Common myeloid progenitor, CD34-positive (primary cell): ENCODE measurements around the gene SUGCT.

Experiments used
- CTCF ChIA-PET: fragments of 350-600 bp; sonication (Branson Sonifier 250); formaldehyde crosslinking; loops from one replicate; lab custom pipeline; 2021; ENCODE audit warnings: antibody characterized with exemption; lab: Charles Lee
- POLR2A ChIA-PET: fragments of 350-600 bp; sonication (Branson Sonifier 250); formaldehyde crosslinking; loops from one replicate; lab custom pipeline; 2021; ENCODE audit warnings: antibody characterized with exemption; lab: Charles Lee
- DNase-seq, 3 donors: peaks; one replicate each; pipeline versions ENCODE4 v3.0.0 to v3.0.0-alpha.2; 2013
- H3K27ac ChIP-seq, 2 experiments: 1 replicate in 1 of 2; 2 replicates in 1 of 2; pipeline ENCODE4 v1.7.0; 2013; ENCODE audit warnings: inconsistent platforms in 2 of 2, low read length in 2 of 2, mild to moderate bottlenecking in 2 of 2, low read depth in 1 of 2, moderate library complexity in 1 of 2; ENCODE audit not compliant: severe bottlenecking in 2 of 2, insufficient read depth in 1 of 2, poor library complexity in 1 of 2
- H3K27me3 ChIP-seq, 5 experiments: replicated peaks in 2 of 5; 1 replicate in 3 of 5; 2 replicates in 2 of 5; pipeline versions ENCODE4 v1.6.1 to v1.7.0; 2013; ENCODE audit warnings: low read length in 4 of 5, mild to moderate bottlenecking in 2 of 5, moderate library complexity in 2 of 5, inconsistent platforms in 1 of 5; ENCODE audit not compliant: insufficient read depth in 5 of 5, control insufficient read depth in 4 of 5
- H3K36me3 ChIP-seq, 4 experiments: 1 replicate in 2 of 4; 2 replicates in 2 of 4; pipeline versions ENCODE4 v1.6.1 to v1.7.0; 2013; ENCODE audit warnings: low read length in 3 of 4, control low read depth in 1 of 4, mild to moderate bottlenecking in 1 of 4; ENCODE audit not compliant: control insufficient read depth in 4 of 4, insufficient read depth in 4 of 4
- H3K4me1 ChIP-seq, 4 experiments: 1 replicate in 3 of 4; 2 replicates in 1 of 4; pipeline versions ENCODE4 v1.6.1 to v1.7.1; 2013; ENCODE audit warnings: low read length in 3 of 4, mild to moderate bottlenecking in 3 of 4, control low read depth in 1 of 4, inconsistent platforms in 1 of 4, moderate library complexity in 1 of 4; ENCODE audit not compliant: control insufficient read depth in 4 of 4, insufficient read depth in 4 of 4; ENCODE audit errors: control extremely low read depth in 1 of 4
- H3K4me3 ChIP-seq, 7 experiments: 1 replicate in 4 of 7; 2 replicates in 3 of 7; pipeline versions ENCODE4 v1.5.1 to v1.7.0; 2013; ENCODE audit warnings: mild to moderate bottlenecking in 7 of 7, low read length in 6 of 7, moderate library complexity in 6 of 7, inconsistent platforms in 2 of 7, low read depth in 2 of 7, control low read depth in 1 of 7; ENCODE audit not compliant: insufficient read depth in 4 of 7, control insufficient read depth in 1 of 7; ENCODE audit errors: extremely low read depth in 1 of 7
- H3K9me3 ChIP-seq, 5 experiments: 1 replicate in 4 of 5; 2 replicates in 1 of 5; pipeline versions ENCODE4 v1.6.1 to v1.7.1; 2013; ENCODE audit warnings: low read length in 4 of 5, mild to moderate bottlenecking in 2 of 5, inconsistent platforms in 1 of 5, low read depth in 1 of 5, moderate library complexity in 1 of 5; ENCODE audit not compliant: control insufficient read depth in 4 of 5, insufficient read depth in 2 of 5; ENCODE audit errors: control extremely low read depth in 1 of 5
- WGBS: methylation state at CpG from one replicate; pipeline ENCODE4 v1.1.5; 2013; ENCODE audit not compliant: insufficient coverage; 5-methylcytosine and 5-hydroxymethylcytosine counted together

The SUGCT gene

DNA sequence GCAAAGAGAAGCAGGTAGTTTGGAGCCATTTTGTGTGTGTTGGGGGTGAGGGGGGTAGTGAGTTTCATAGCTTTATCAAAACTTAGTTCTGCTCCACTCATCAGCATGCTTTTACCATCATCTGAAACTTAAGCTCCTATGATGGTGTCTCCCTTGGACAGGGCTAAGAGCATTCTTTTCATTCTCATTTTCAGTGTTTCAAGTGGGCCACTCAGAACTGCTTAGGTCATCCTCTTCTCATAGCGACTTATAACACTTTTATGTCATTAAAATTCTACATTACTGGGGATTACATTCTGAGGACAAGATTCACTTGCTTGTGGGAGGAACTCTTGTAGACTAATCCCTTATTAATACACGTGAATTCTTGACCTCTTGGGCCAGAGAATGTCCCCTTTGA, 649.4 kb downstream of the SUGCT start:
- Histone ChIP-seq H3K27me3 (no peaks in the 10 kb centered on the region), H3K36me3 (no peaks in the 10 kb centered on the region), H3K4me1 (peaks cover 0 to 17% (median 1%) of the 10 kb centered on the region in 4 experiments), H3K9me3 (peaks cover 0 to 2% (median 0%) of the 10 kb centered on the region in 5 experiments), H3K27ac (no peak overlapping the region), H3K4me3 (no peak overlapping the region)
- DNase-seq: no peak
- no CpG with 5 or more reads among the region's 2 CpGs for WGBS
- ChIA-PET CTCF (no interaction called here), POLR2A (no interaction called here)

DNA sequence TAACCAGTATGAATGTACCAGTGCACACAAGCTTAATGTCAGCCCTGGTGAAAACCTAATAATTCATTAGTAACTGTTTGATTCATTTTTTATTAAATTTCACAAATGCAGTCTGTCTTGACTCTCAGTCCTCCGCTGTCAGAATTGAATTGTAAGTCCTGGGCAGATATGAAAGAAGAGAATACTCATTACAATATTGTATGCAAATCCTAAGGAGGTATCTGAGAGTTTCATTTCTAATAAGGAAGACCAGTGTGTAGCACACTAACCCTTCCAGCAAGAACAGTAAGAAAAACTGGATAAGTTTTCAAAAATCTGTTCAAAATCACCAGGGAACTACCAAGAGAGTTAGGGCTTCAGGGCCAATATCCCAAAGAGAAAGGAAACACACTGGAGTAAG, 652.1 kb downstream of the SUGCT start:
- DNase-seq: no peak
- Histone ChIP-seq H3K36me3 (no peaks in the 10 kb centered on the region), H3K4me3 (no peak overlapping the region), H3K27me3 (no peaks in the 10 kb centered on the region), H3K9me3 (peaks cover 0 to 2% (median 0%) of the 10 kb centered on the region in 5 experiments), H3K27ac (no peak overlapping the region), H3K4me1 (peaks cover 0 to 18% (median 1%) of the 10 kb centered on the region in 4 experiments)
- CTCF ChIA-PET: no interaction called here
- WGBS: no CpG with 5 or more reads among the region's 1 CpG
- POLR2A ChIA-PET: no interaction called here

GRCh38 chr7:40793132-40793531, 658.3 kb downstream of the SUGCT start:
- H3K4me3 ChIP-seq: no peak overlapping the region
- WGBS: 100% methylated on average over 1 of the region's 3 CpGs
- H3K27me3 ChIP-seq: no peaks in the 10 kb centered on the region
- ChIA-PET CTCF (interaction anchor here (1.0 kb wide), 1 partner anchor 34 kb away, joined by 3 read pairs; no protein-coding TSS in a partner anchor), POLR2A (no interaction called here)
- H3K4me1 ChIP-seq: peaks cover 0 to 3% (median 0%) of the 10 kb centered on the region in 4 experiments
- no peak overlapping the region for H3K27ac ChIP-seq
- DNase-seq: no peak
- H3K9me3 ChIP-seq: no peaks in the 10 kb centered on the region
- no peaks in the 10 kb centered on the region for H3K36me3 ChIP-seq

DNA sequence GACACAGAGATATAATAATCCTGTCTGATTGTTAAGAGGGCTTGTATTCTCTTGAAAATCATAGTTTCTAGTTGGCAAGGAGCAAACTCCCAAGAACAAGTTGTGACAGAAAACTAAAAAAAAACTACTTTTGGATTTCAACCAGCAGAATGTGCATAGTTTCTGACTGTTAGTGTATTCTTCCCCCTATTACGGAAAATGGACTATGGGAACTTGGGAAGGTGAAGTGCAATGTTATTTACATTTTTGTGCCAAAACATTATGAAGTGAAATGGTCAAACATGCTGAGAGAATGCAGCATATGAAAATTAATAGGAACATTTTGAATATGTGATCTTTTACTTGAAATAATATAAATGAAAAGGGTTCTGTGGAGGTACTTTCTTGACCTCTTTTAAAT, 660.8 kb downstream of the SUGCT start:
- peaks cover 0 to 3% (median 0%) of the 10 kb centered on the region in 4 experiments for H3K4me1 ChIP-seq
- ChIA-PET CTCF (interaction anchor here (1.3 kb wide), 1 partner anchor 18 kb away, joined by 3 read pairs; no protein-coding TSS in a partner anchor), POLR2A (no interaction called here)
- 100% methylated on average over 1 of the region's 1 CpG for WGBS
- H3K27me3 ChIP-seq: no peaks in the 10 kb centered on the region
- no peak overlapping the region for H3K4me3 ChIP-seq
- H3K36me3 ChIP-seq: no peaks in the 10 kb centered on the region
- H3K9me3 ChIP-seq: no peaks in the 10 kb centered on the region
- H3K27ac ChIP-seq: no peak overlapping the region
- DNase-seq: no peak

GRCh38 chr7:40796723-40797122, 661.9 kb downstream of the SUGCT start:
- CTCF ChIA-PET: no interaction called here
- Histone ChIP-seq H3K36me3 (no peaks in the 10 kb centered on the region), H3K27me3 (no peaks in the 10 kb centered on the region), H3K27ac (no peak overlapping the region), H3K4me1 (peaks cover 0 to 3% (median 0%) of the 10 kb centered on the region in 4 experiments), H3K4me3 (no peak overlapping the region), H3K9me3 (no peaks in the 10 kb centered on the region)
- POLR2A ChIA-PET: no interaction called here
- DNase-seq: no peak
- 100% methylated on average over 1 of the region's 1 CpG for WGBS

DNA sequence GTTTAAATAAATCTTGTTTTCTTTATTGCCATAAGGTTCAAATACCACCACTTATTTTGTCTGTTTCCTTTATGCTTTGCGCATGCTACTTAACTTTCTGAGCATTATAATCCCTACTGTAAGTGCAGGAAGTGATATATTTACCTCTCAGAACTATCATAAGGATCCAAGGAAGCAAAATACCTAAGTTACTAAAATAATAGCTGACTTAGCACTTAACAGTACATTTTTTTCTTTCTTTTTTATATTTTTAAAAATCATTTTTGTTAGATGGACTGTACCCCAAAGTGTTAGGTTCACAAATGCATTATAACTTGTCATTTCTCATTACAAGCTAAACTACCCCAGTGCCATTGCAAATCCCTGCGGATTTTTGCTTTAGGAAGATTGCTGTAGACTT, 663.8 kb downstream of the SUGCT start:
- Histone ChIP-seq H3K9me3 (no peaks in the 10 kb centered on the region), H3K4me3 (no peak overlapping the region), H3K36me3 (no peaks in the 10 kb centered on the region), H3K4me1 (peaks cover 0 to 6% (median 0%) of the 10 kb centered on the region in 4 experiments), H3K27me3 (no peaks in the 10 kb centered on the region), H3K27ac (no peak overlapping the region)
- ChIA-PET CTCF (no interaction called here), POLR2A (no interaction called here)
- WGBS: 86% methylated on average over 1 of the region's 2 CpGs
- no peak for DNase-seq

DNA sequence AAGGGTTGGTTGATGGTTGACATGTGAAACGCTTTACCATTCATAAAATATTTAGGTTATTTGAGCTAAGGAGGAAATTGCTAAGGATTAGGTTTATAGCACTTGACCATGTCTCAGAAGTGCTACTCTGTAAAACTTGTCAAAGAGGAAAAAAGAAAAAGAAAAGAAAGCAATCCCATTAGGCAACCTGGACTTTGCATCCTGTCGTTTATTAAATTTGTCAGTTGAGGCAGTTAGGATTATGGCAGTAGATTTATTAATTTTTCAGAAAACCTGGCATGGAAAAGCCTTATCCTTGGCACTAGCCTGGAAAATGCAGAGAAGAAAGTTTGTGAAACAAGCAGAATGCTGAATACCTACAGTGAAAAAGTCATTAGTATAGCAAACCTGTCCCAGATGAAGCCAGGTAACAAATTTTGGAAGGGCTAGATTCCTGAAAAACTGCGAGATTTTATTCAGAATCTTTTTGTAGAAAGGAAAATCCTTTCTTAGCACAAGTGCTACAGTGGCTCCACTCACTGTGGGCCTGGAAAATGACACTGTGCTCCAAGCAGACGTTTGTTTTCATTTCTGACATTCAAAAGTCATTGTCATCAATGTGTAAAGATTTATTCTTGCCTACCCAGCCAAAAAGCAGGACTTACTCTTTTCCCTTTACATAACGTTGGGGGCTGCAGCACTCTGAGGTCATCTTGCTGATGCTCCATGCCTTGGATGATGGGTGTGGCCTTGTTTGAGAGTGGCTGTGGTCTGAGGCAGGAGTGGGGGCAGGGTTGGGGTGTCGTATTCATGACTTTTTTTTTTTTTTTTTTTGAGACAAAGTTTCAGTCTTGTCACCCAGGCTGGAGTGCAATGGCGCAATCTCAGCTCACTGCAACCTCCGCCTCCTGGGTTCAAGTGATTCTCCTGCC, 664.9 kb downstream of the SUGCT start:
- WGBS: 84% methylated on average over 4 of the region's 8 CpGs
- Histone ChIP-seq H3K9me3 (no peaks in the 10 kb centered on the region), H3K4me3 (no peak overlapping the region), H3K27me3 (no peaks in the 10 kb centered on the region), H3K27ac (no peak overlapping the region), H3K4me1 (peaks cover 0 to 6% (median 0%) of the 10 kb centered on the region in 4 experiments), H3K36me3 (no peaks in the 10 kb centered on the region)
- ChIA-PET POLR2A (no interaction called here), CTCF (no interaction called here)
- DNase-seq: no peak
